OCI-LY7 (cell line): ENCODE results near the gene XPNPEP1. TPM values are rescaled to one million over a fixed set of nuclear protein-coding genes. Genes with fewer than 3 reads are reported as not detected.

Source experiments
- BruUV-seq: library from RNA; stranded (reverse); fragments of 400-500 nt; replicated peaks from 2 replicates; lab custom pipeline; 2021; lab: Mats Ljungman, UMichigan
- CTCF ChIA-PET: fragments of 300-600 bp; sonication (Branson Sonifier 250); formaldehyde crosslinking; loops from one replicate; lab custom pipeline; 2022; ENCODE audit warnings: antibody characterized with exemption; ENCODE audit not compliant: unreplicated experiment; lab: Charles Lee
- POLR2A ChIA-PET: fragments of 300-600 bp; sonication (Branson Sonifier 250); formaldehyde crosslinking; loops from one replicate; lab custom pipeline; 2022; ENCODE audit warnings: antibody characterized with exemption; lab: Charles Lee
- DNase-seq: peaks from one replicate; pipeline ENCODE4 v3.0.0-alpha.2; 2015; ENCODE audit warnings: low spot score
- H2AFZ ChIP-seq: fragments of 200-600 bp; sonication (generic), shearing (Covaris generic); 2 replicates; pipeline ENCODE4 v1.6.1; 2014; ENCODE audit warnings: mild to moderate bottlenecking, antibody characterized with exemption, low read length, moderate library complexity
- H3K27ac ChIP-seq: fragments of 200-600 bp; sonication (generic); 2 replicates; pipeline ENCODE4 v1.5.1; 2014; ENCODE audit warnings: mixed run types, low read depth, mild to moderate bottlenecking, moderate library complexity, low read length, inconsistent platforms; ENCODE audit not compliant: poor library complexity, severe bottlenecking
- H3K36me3 ChIP-seq: fragments of 200-600 bp; sonication (generic); 2 replicates; pipeline ENCODE4 v1.6.1; 2014; ENCODE audit warnings: mild to moderate bottlenecking, antibody characterized with exemption, low read length, moderate library complexity, mixed read lengths; ENCODE audit not compliant: insufficient read depth
- H3K4me1 ChIP-seq: fragments of 200-600 bp; sonication (generic); 2 replicates; pipeline ENCODE4 v1.5.1; 2014; ENCODE audit warnings: mild to moderate bottlenecking, low read length; ENCODE audit not compliant: insufficient read depth, poor library complexity, severe bottlenecking
- H3K4me2 ChIP-seq: fragments of 200-600 bp; sonication (generic); 2 replicates; pipeline ENCODE4 v1.6.1; 2014; ENCODE audit warnings: mild to moderate bottlenecking, low read length
- H3K4me3 ChIP-seq: fragments of 200-600 bp; sonication (generic); 2 replicates; pipeline ENCODE4 v1.5.1; 2014; ENCODE audit warnings: mild to moderate bottlenecking, low read depth, low read length; ENCODE audit not compliant: poor library complexity, severe bottlenecking
- H3K79me2 ChIP-seq: fragments of 200-600 bp; sonication (generic); 2 replicates; pipeline ENCODE4 v1.6.1; 2016; ENCODE audit warnings: low read depth, mild to moderate bottlenecking, low read length, moderate library complexity, mixed read lengths; ENCODE audit not compliant: insufficient read depth
- H3K9me2 ChIP-seq: fragments of 200-600 bp; sonication (generic); 2 replicates; pipeline ENCODE4 v1.6.1; 2016; ENCODE audit warnings: mild to moderate bottlenecking, low read length, mixed read lengths; ENCODE audit not compliant: insufficient read depth
- H3K9me3 ChIP-seq: fragments of 200-600 bp; sonication (generic); 2 replicates; pipeline ENCODE4 v1.6.1; 2014; ENCODE audit warnings: mild to moderate bottlenecking, mixed run types, low read length, mixed read lengths
- H4K20me1 ChIP-seq: fragments of 200-600 bp; sonication (generic); 2 replicates; pipeline ENCODE4 v1.6.1; 2014; ENCODE audit warnings: mild to moderate bottlenecking, antibody characterized with exemption, low read length, moderate library complexity, mixed read lengths; ENCODE audit not compliant: insufficient read depth
- CTCF ChIP-seq: fragments of 200-600 bp; sonication (generic); conservative IDR thresholded peaks from 2 replicates; pipeline ENCODE4 v1.5.1; 2014; ENCODE audit warnings: mild to moderate bottlenecking, antibody characterized with exemption, low read length, moderate library complexity, mixed read lengths
- EZH2phosphoT487 ChIP-seq: fragments of 200-600 bp; sonication (generic); IDR thresholded peaks from 2 replicates; pipeline ENCODE4 v1.6.1; 2018; ENCODE audit warnings: low read depth, borderline replicate concordance, mild to moderate bottlenecking, mixed run types, antibody characterized with exemption, low read length, moderate library complexity, mixed read lengths
- intact Hi-C: fragments of 100-400 bp; cut with micrococcal nuclease; formaldehyde crosslinking; loops from one replicate; pipeline ENCODE4 v1.10.0; 2022; ENCODE audit not compliant: unreplicated experiment
- total RNA-seq, 2 experiments: library from RNA; depleted of rRNA in 1 of 2; stranded (reverse); fragments of >200 nt in 1 of 2; shearing (Covaris generic) in 1 of 2; gene quantifications; 2 replicates each; pipeline ENCODE4 v1.2.3, GENCODE V29; 2014 to 2022

The XPNPEP1 gene
- total RNA-seq, 2 experiments from 2014 or later: 136 to 237 TPM

GRCh38 chr10:109862041-109862440, 61.3 kb downstream of the XPNPEP1 start:
- Histone ChIP-seq H4K20me1 (no peaks in the 10 kb centered on the region), H3K9me2 (no peaks in the 10 kb centered on the region), H3K79me2 (no peaks in the 10 kb centered on the region), H3K36me3 (peaks cover 46% of the 10 kb centered on the region), H2AFZ (no peak overlapping the region), H3K4me3 (no peak overlapping the region), H3K4me1 (no peaks in the 10 kb centered on the region), H3K27ac (no peak overlapping the region), H3K9me3 (0 out of 2 replicates have a peak, but pooled peaks cover 3% of the 10 kb centered on the region), H3K4me2 (no peak overlapping the region)
- TF ChIP-seq EZH2phosphoT487 (no peak), CTCF (no peak)
- ChIA-PET POLR2A (interaction anchor here (0.7 kb wide), 1 partner anchor 781 kb away, joined by 5 read pairs; no protein-coding TSS in a partner anchor), CTCF (no interaction called here)
- no TSS peak for BruUV-seq
- intact Hi-C loops: no loop called here
- no peak for DNase-seq

DNA sequence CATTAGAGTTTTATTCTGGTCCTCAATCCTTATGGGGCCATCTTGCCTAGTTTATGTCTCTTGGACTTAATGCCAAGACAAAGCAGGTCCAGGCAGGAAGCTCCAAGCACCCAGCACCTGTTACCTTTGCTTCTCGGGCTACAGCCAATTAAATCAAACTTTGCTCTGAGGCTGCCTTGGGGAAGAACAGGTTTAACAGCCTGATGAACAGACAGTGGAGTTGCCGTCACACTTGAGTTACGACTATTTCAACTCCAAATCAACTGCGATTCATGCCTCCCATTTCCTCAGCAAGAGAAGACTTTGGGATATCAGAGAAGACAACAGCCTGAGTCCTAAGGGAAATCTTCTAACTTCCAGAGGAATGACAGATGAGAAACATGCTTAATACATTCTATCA, 62.2 kb downstream of the XPNPEP1 start:
- CTCF ChIA-PET: no interaction called here

More for the DNA sequence above, 62.2 kb downstream of the XPNPEP1 start:
- Histone ChIP-seq H3K79me2 (no peaks in the 10 kb centered on the region), H3K4me3 (no peak overlapping the region), H2AFZ (no peak overlapping the region), H3K9me3 (0 out of 2 replicates have a peak, but pooled peaks cover 3% of the 10 kb centered on the region), H3K4me2 (no peak overlapping the region), H4K20me1 (no peaks in the 10 kb centered on the region), H3K36me3 (peaks cover 36% of the 10 kb centered on the region), H3K27ac (no peak overlapping the region), H3K9me2 (no peaks in the 10 kb centered on the region), H3K4me1 (no peaks in the 10 kb centered on the region)
- BruUV-seq: no TSS peak
- intact Hi-C loops: no loop called here
- no peak for DNase-seq
- TF ChIP-seq EZH2phosphoT487: no peak
- TF ChIP-seq CTCF: no peak
- POLR2A ChIA-PET: no interaction called here
